ENCODE results near the gene MKI67. TPM values are rescaled to one million over a fixed set of nuclear protein-coding genes. Genes with fewer than 3 reads are reported as not detected.

MKI67 gene
- total RNA-seq, 1 donor from 2014 or later = 5.6 TPM

GRCh38 chr10:128102480-128103228 is 23.6 kb downstream of the MKI67 start:
- no peak overlapping the region for H3K4me3 ChIP-seq (ENCODE audit: low read depth, low read length)
- no peaks in the 10 kb centered on the region for H3K36me3 ChIP-seq (ENCODE audit: control insufficient read depth, insufficient read depth, low read length)
- no peaks in the 10 kb centered on the region for H3K27me3 ChIP-seq (ENCODE audit: control insufficient read depth, insufficient read depth, low read length)
- TF ChIP-seq CTCF (IDR thresholded peaks at IDR 0.05; ENCODE audit: insufficient read depth, low read length, poor library complexity, severe bottlenecking) = no peak
- no peak for DNase-seq (ENCODE audit: low read depth)

GRCh38 chr10:128101901-128102300 is 24.3 kb downstream of the MKI67 start:
- no peak for DNase-seq (ENCODE audit: low read depth)
- Histone ChIP-seq H3K27me3 (ENCODE audit: control insufficient read depth, insufficient read depth, low read length) (no peaks in the 10 kb centered on the region), H3K36me3 (ENCODE audit: control insufficient read depth, insufficient read depth, low read length) (no peaks in the 10 kb centered on the region), H3K4me3 (ENCODE audit: low read depth, low read length) (no peak overlapping the region)
- no peak for TF ChIP-seq CTCF (IDR thresholded peaks at IDR 0.05; ENCODE audit: insufficient read depth, low read length, poor library complexity, severe bottlenecking)

- no peak for TF ChIP-seq CTCF (IDR thresholded peaks at IDR 0.05; ENCODE audit: insufficient read depth, low read length, poor library complexity, severe bottlenecking)
- H3K4me3 ChIP-seq (ENCODE audit: low read depth, low read length) = no peak overlapping the region
- DNase-seq (ENCODE audit: low read depth) = no peak
- H3K27me3 ChIP-seq (ENCODE audit: control insufficient read depth, insufficient read depth, low read length) = no peaks in the 10 kb centered on the region
- H3K36me3 ChIP-seq (ENCODE audit: control insufficient read depth, insufficient read depth, low read length) = no peaks in the 10 kb centered on the region
Measured at GRCh38 chr10:128099901-128100300, 26.3 kb downstream of the MKI67 start.

GRCh38 chr10:128098631-128099030 is 27.6 kb downstream of the MKI67 start:
- DNase-seq (ENCODE audit: low read depth) = no peak
- TF ChIP-seq CTCF (IDR thresholded peaks at IDR 0.05; ENCODE audit: insufficient read depth, low read length, poor library complexity, severe bottlenecking) = no peak
- Histone ChIP-seq H3K36me3 (ENCODE audit: control insufficient read depth, insufficient read depth, low read length) (no peaks in the 10 kb centered on the region), H3K4me3 (ENCODE audit: low read depth, low read length) (no peak overlapping the region), H3K27me3 (ENCODE audit: control insufficient read depth, insufficient read depth, low read length) (no peaks in the 10 kb centered on the region)

GRCh38 chr10:128097783-128098182 is 28.4 kb downstream of the MKI67 start:
- no peak for DNase-seq (ENCODE audit: low read depth)
- TF ChIP-seq CTCF (IDR thresholded peaks at IDR 0.05; ENCODE audit: insufficient read depth, low read length, poor library complexity, severe bottlenecking) = no peak
- Histone ChIP-seq H3K36me3 (ENCODE audit: control insufficient read depth, insufficient read depth, low read length) (no peaks in the 10 kb centered on the region), H3K27me3 (ENCODE audit: control insufficient read depth, insufficient read depth, low read length) (no peaks in the 10 kb centered on the region), H3K4me3 (ENCODE audit: low read depth, low read length) (no peak overlapping the region)

Data from kidney epithelial cell (primary cell).